Measurements from ENCODE around the gene PYGB. TPM values are rescaled to one million over a fixed set of nuclear protein-coding genes. Genes with fewer than 3 reads are reported as not detected.

Gene PYGB
- total and polyA plus RNA-seq, 8 donors, result 17.4 to 37.2 (median 24.2) TPM

- Histone ChIP-seq H3K4me3 (no peak overlapping the region), H3K27ac (peak overlapping the region in 1 of 4 donors; percentile 22), H3K4me1 (no peaks in the 10 kb centered on the region), H3K27me3 (no peaks in the 10 kb centered on the region), H3K36me3 (peaks cover 0 to 23% (median 0%) of the 10 kb centered on the region in 3 donors), H3K9me3 (no peaks in the 10 kb centered on the region)
- FAIRE-seq, result no peak
- DNase-seq, result peak in 2 of 6 donors; percentile 14 to 45
- TF ChIP-seq CTCF (IDR thresholded peaks at IDR 0.05), result no peak
- 68 to 75% methylated on average over 17 of the region's 17 CpGs for WGBS, 2 donors
- ATAC-seq, result peak in 3 of 4 donors; percentile 21 to 51 (median 38)
- intact Hi-C loops (cut with DNase I), result loop anchor here in 1 of 3 donors (10.0 kb wide), 1 partner anchor 103 kb away; no protein-coding TSS in a partner anchor
Measured at GRCh38 chr20:25317351-25318075, 69.6 kb downstream of the PYGB start.

DNA sequence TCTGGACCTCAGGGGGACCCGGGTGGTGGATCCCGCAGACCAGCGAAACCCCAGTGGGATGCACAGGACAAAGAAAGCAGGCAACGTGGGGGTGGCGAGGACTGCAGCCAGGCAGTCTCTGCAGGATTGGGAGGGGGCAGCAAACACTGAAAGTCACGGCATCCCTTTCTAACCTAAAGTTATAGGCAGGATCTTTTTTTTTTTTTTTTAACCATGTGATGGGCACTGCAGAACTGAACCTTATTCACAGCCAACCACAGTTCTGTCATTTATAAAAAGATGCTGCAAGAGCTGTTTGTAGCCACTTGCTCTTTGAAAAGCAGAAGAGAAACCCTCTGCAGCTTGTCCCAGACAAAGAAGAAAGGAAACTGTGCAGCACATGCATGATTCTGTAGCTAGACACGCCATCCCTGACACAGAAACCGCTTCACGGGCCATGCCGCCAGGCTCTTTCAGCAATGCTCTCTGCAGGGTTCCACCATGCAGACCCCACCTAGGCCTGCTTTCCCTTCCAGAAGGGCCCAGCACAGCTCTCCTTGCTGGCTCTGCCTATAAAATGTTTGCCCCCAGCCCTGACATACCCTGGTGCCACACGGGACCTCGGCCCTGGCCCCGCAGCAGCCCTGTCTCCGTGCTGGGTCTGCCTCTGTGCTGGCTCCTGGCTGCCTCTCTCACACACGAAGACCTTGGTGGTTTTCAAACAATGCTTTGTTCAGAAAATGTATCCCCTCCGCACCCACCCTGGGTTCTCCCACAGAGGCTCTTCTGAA, 70.8 kb downstream of the PYGB start:
- Histone ChIP-seq H3K36me3 (peaks cover 0 to 31% (median 3%) of the 10 kb centered on the region in 3 donors), H3K4me1 (no peaks in the 10 kb centered on the region), H3K9me3 (no peaks in the 10 kb centered on the region), H3K27me3 (no peaks in the 10 kb centered on the region), H3K4me3 (no peak overlapping the region), H3K27ac (peak overlapping the region in 1 of 4 donors; percentile 30)
- DNase-seq (peak in 2 of 6 donors; percentile 28 to 43), FAIRE-seq (no peak), ATAC-seq (peak in 2 of 4 donors; percentile 41 to 62)
- no peak for TF ChIP-seq CTCF (IDR thresholded peaks at IDR 0.05)
- 90 to 92% methylated on average over 16 of the region's 16 CpGs for WGBS, 2 donors
- intact Hi-C loops (cut with DNase I), result loop anchor here in 1 of 3 donors (10.0 kb wide), 1 partner anchor 104 kb away; no protein-coding TSS in a partner anchor

DNA sequence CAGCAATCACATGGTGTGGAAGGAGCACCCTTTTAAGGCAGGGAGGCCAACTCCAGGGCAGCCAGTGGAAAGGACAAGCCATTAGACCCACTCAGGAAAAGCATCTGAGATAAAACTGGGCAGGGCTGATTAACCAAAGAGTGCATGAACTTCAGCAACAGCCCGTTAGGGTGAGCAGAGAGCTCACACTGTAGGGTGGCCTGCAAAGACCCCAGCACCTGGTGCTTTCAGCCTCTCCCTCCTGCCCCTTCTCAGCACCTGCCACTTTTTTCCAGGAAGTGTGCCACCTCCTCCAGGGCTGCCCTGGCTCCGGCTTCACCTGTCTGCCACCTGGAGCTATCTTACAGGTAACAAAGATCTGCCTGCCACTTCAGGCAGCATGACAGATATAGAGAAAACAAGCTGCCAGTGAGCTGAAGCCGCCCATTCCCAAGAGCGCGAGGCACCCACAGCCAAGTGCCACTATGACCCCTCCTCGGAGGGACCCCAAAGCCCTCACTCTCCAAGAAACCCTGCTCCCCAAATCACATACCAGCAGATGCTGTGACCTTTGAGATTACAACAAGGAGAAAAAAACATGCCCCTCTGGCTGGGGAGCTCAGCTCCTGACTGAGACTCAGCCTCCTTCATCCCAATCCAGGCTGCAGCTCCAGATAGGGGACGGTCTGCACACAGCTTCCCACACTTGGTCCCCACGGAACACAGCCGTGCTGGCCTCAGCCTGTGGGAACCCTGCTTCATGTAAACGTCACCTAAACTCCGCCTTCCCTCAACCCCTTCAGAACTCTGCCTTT, 71.6 kb downstream of the PYGB start:
- no peak for TF ChIP-seq CTCF (IDR thresholded peaks at IDR 0.05)
- Histone ChIP-seq H3K27ac (peak overlapping the region in 1 of 4 donors; percentile 30), H3K36me3 (peaks cover 0 to 31% (median 3%) of the 10 kb centered on the region in 3 donors), H3K4me3 (no peak overlapping the region), H3K27me3 (no peaks in the 10 kb centered on the region), H3K4me1 (no peaks in the 10 kb centered on the region), H3K9me3 (no peaks in the 10 kb centered on the region)
- FAIRE-seq, result no peak
- intact Hi-C loops (cut with DNase I), result loop anchor here in 1 of 3 donors (10.0 kb wide), 1 partner anchor 105 kb away; no protein-coding TSS in a partner anchor
- no peak for ATAC-seq
- 81 to 89% methylated on average over 11 of the region's 11 CpGs for WGBS, 2 donors
- DNase-seq, result peak in 1 of 6 donors; percentile 10

- H3K27ac ChIP-seq, result no peak overlapping the region
- intact Hi-C loops (cut with DNase I), result no loop called here
- H3K27me3 ChIP-seq, result no peaks in the 10 kb centered on the region
- no peak for FAIRE-seq
- no peak for ATAC-seq
- WGBS, 2 donors, result 72 to 83% methylated on average over 13 of the region's 13 CpGs
- peak in 1 of 6 donors; percentile 12 for DNase-seq
- no peaks in the 10 kb centered on the region for H3K9me3 ChIP-seq
- TF ChIP-seq CTCF (IDR thresholded peaks at IDR 0.05), result no peak
- H3K36me3 ChIP-seq, result peaks cover 0 to 31% (median 3%) of the 10 kb centered on the region in 3 donors
- no peak overlapping the region for H3K4me3 ChIP-seq
- H3K4me1 ChIP-seq, result no peaks in the 10 kb centered on the region
Measured at GRCh38 chr20:25320035-25320800, 72.3 kb downstream of the PYGB start.

Data from pancreas (tissue), 10 donors.